SK-N-SH treated with all-trans-retinoic acid at 6 μM for 48 hours (cell line): ENCODE measurements around the gene CDKL2.

Experiments
- TOX ChIP-seq: fragments of 250-450 bp; sonication (Bioruptor Pico); IDR thresholded peaks from 2 replicates; pipeline ENCODE4 v1.8.0; 2021; ENCODE audit warnings: mild to moderate bottlenecking, moderate library complexity, borderline replicate concordance
- ZFP30 ChIP-seq: fragments of 450-650 bp; formaldehyde crosslinking; IDR thresholded peaks from 2 replicates; pipeline ENCODE4 v1.5.0; 2022; ENCODE audit warnings: mild to moderate bottlenecking, moderate library complexity

DNA sequence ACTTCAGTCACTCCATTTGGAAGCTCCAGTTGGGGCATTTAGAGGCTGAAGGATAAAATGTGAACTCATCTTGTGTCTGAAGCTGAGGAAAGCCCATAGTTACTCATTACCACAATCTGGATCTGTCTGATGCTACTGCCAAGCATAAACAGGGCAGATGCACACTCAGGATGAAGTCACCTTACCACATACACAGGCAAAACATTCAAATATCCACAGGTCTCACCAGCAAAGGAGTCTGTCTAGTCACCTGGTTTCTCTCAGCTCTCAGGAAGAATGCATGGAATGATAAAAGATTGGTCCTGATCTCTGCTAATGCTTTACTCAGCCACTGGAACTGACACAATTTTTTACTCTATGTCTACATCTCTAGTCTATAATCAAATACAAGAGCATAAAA lies 87.5 kb downstream of the CDKL2 start:
- TF ChIP-seq ZFP30 (CRISPR knock-in tag) = no peak
- no peak for TF ChIP-seq TOX
